A549 (cell line): ENCODE data around the gene SYCE3. TPM values are rescaled to one million over a fixed set of nuclear protein-coding genes. Genes with fewer than 3 reads are reported as not detected.

ENCODE experiments used
- ATAC-seq, 2 experiments: fragments of 200-7000 bp in 1 of 2; fragments of >200 bp in 1 of 2; cut with Nextera tagmentation in 1 of 2; cut with Tn5 transposase in 1 of 2; 3 replicates each; pipeline versions ENCODE4 v1.8.0 to v1.9.1; 2018 to 2020; ENCODE audit warnings: mild to moderate bottlenecking in 1 of 2, moderate library complexity in 1 of 2
- CTCF ChIA-PET: fragments of 300-600 bp; sonication (Branson Sonifier 250); formaldehyde crosslinking; extraction: SDS; loops from one replicate; lab custom pipeline; 2021; ENCODE audit warnings: antibody characterized with exemption, inconsistent platforms; lab: Yijun Ruan, JAX
- POLR2A ChIA-PET: fragments of 350-600 bp; formaldehyde crosslinking; extraction: SDS; loops from one replicate; lab custom pipeline; 2021; ENCODE audit warnings: antibody characterized with exemption, inconsistent platforms; lab: Yijun Ruan, JAX
- DNase-seq, 2 experiments: peaks; one replicate each; pipeline versions ENCODE4 v3.0.0 to v3.0.0-alpha.2; 2011 to 2016; ENCODE audit warnings: low read depth in 1 of 2, low spot score in 1 of 2
- FAIRE-seq: peaks from 2 replicates; lab custom pipeline; 2011; peaks lifted over from hg19 to GRCh38; lab: Jason Lieb, UNC
- H3K27ac ChIP-seq, 2 experiments: fragments of >200 bp; sonication (Bioruptor Twin); formaldehyde crosslinking; 3 replicates each; pipeline ENCODE4 v1.5.1; 2016 to 2017
- H3K4me1 ChIP-seq: fragments of >200 bp; sonication (Bioruptor Twin); formaldehyde crosslinking; 3 replicates; pipeline ENCODE4 v1.6.1; 2016
- H3K4me2 ChIP-seq: fragments of >200 bp; sonication (Bioruptor Twin); formaldehyde crosslinking; 3 replicates; pipeline ENCODE4 v1.6.1; 2016
- H3K4me3 ChIP-seq: fragments of >200 bp; sonication (Bioruptor Twin); formaldehyde crosslinking; 3 replicates; pipeline ENCODE4 v1.5.1; 2016
- H3K9me3 ChIP-seq: fragments of >200 bp; sonication (Bioruptor Twin); formaldehyde crosslinking; 3 replicates; pipeline ENCODE4 v1.6.1; 2016
- BHLHE40 ChIP-seq: IDR thresholded peaks from 2 replicates; pipeline ENCODE4 v1.6.1; 2012; ENCODE audit warnings: low read depth, low read length, inconsistent platforms
- CEBPB ChIP-seq, 2 experiments: fragments of >200 bp in 1 of 2; sonication (Bioruptor Twin) in 1 of 2; formaldehyde crosslinking in 1 of 2; IDR thresholded peaks; 2 replicates each; pipeline ENCODE4 v1.6.1; 2012 to 2016
- EHF ChIP-seq: fragments of 250-450 bp; sonication (Bioruptor Pico); IDR thresholded peaks from 2 replicates; pipeline ENCODE4 v1.5.0; 2020; ENCODE audit warnings: mild to moderate bottlenecking
- ELK1 ChIP-seq: fragments of 150-350 bp; IDR thresholded peaks from 2 replicates; pipeline ENCODE4 v1.6.1; 2014; ENCODE audit warnings: low read depth, mild to moderate bottlenecking, low read length
- FOSB ChIP-seq: fragments of 250-450 bp; sonication (Bioruptor Pico); IDR thresholded peaks from 2 replicates; pipeline ENCODE4 v1.5.0; 2020; ENCODE audit warnings: mild to moderate bottlenecking, moderate library complexity
- FOSL2 ChIP-seq, 2 experiments: fragments of 450-650 bp in 1 of 2; fragments of >200 bp in 1 of 2; sonication (Bioruptor Twin) in 1 of 2; formaldehyde crosslinking; IDR thresholded peaks; 2 replicates each; pipeline versions ENCODE4 v1.5.0 to v1.6.1; 2016 to 2020; ENCODE audit warnings: mild to moderate bottlenecking in 1 of 2, moderate library complexity in 1 of 2
- HDAC2 ChIP-seq: fragments of 200-600 bp; sonication (generic); IDR thresholded peaks from 2 replicates; pipeline ENCODE4 v1.6.1; 2016
- HES2 ChIP-seq: fragments of >200 bp; sonication (Bioruptor Twin); formaldehyde crosslinking; IDR thresholded peaks from 2 replicates; pipeline ENCODE4 v1.6.1; 2016
- HEYL ChIP-seq: fragments of 250-450 bp; sonication (Bioruptor Pico); IDR thresholded peaks from 2 replicates; pipeline ENCODE4 v1.8.0; 2021; ENCODE audit warnings: mild to moderate bottlenecking, moderate library complexity
- HMGXB4 ChIP-seq: fragments of 250-450 bp; sonication (Bioruptor Pico); IDR thresholded peaks from 2 replicates; pipeline ENCODE4 v1.5.0; 2021; ENCODE audit warnings: mild to moderate bottlenecking, moderate library complexity, borderline replicate concordance
- HOXB13 ChIP-seq: fragments of 250-450 bp; sonication (Bioruptor Pico); IDR thresholded peaks from 2 replicates; pipeline ENCODE4 v1.5.0; 2020; ENCODE audit warnings: low read depth, mild to moderate bottlenecking, moderate library complexity
- JUN ChIP-seq, 2 experiments: fragments of >200 bp; sonication (Bioruptor Twin); formaldehyde crosslinking; IDR thresholded peaks; 2 replicates in 1 of 2; 3 replicates in 1 of 2; pipeline ENCODE4 v1.6.1; 2016 to 2017
- MAFK ChIP-seq: fragments of 450-650 bp; IDR thresholded peaks from 2 replicates; pipeline ENCODE4 v1.6.1; 2014; ENCODE audit not compliant: partially characterized antibody
- MAZ ChIP-seq: fragments of 150-350 bp; IDR thresholded peaks from 2 replicates; pipeline ENCODE4 v1.6.1; 2014; ENCODE audit warnings: antibody characterized with exemption, low read depth, low read length, borderline replicate concordance
- NPAS2 ChIP-seq: fragments of 250-450 bp; sonication (Bioruptor Pico); IDR thresholded peaks from 2 replicates; pipeline ENCODE4 v1.8.0; 2022; ENCODE audit warnings: mild to moderate bottlenecking, moderate library complexity, borderline replicate concordance
- NR3C1 ChIP-seq: fragments of >200 bp; sonication (Bioruptor Twin); formaldehyde crosslinking; IDR thresholded peaks from 3 replicates; pipeline ENCODE4 v1.6.1; 2017
- PHF8 ChIP-seq: fragments of 200-600 bp; sonication (generic); IDR thresholded peaks from 2 replicates; pipeline ENCODE4 v1.6.1; 2016; ENCODE audit warnings: low read depth, mild to moderate bottlenecking, antibody characterized with exemption, moderate library complexity, borderline replicate concordance
- RARB ChIP-seq: fragments of 250-450 bp; sonication (Bioruptor Pico); IDR thresholded peaks from 2 replicates; pipeline ENCODE4 v1.8.0; 2021; ENCODE audit warnings: mild to moderate bottlenecking, moderate library complexity
- REST ChIP-seq: fragments of 200-600 bp; sonication (generic); IDR thresholded peaks from 2 replicates; pipeline ENCODE4 v1.6.1; 2016; ENCODE audit warnings: antibody characterized with exemption, mild to moderate bottlenecking, moderate library complexity
- RFX5 ChIP-seq: fragments of 450-650 bp; IDR thresholded peaks from 2 replicates; pipeline ENCODE4 v1.7.1; 2014; ENCODE audit warnings: antibody characterized with exemption, mild to moderate bottlenecking, moderate library complexity
- SMC3 ChIP-seq: fragments of >200 bp; sonication (Bioruptor Twin); formaldehyde crosslinking; IDR thresholded peaks from 3 replicates; pipeline ENCODE4 v1.6.1; 2018; ENCODE audit warnings: inconsistent platforms
- SREBF2 ChIP-seq: fragments of 450-650 bp; IDR thresholded peaks from 2 replicates; pipeline ENCODE4 v1.6.1; 2014; ENCODE audit warnings: mild to moderate bottlenecking, moderate library complexity
- USF2 ChIP-seq: fragments of 450-650 bp; IDR thresholded peaks from 2 replicates; pipeline ENCODE4 v1.6.1; 2014; ENCODE audit warnings: antibody characterized with exemption
- ZC3H11A ChIP-seq: fragments of 450-650 bp; IDR thresholded peaks from 2 replicates; pipeline ENCODE4 v1.6.1; 2014; ENCODE audit warnings: antibody characterized with exemption, mild to moderate bottlenecking
- WGBS: methylation state at CpG from one replicate; pipeline ENCODE4 v1.1.6; 2017; ENCODE audit errors: missing lambda C conversion rate; 5-methylcytosine and 5-hydroxymethylcytosine counted together
- polyA plus RNA-seq, 4 experiments: library from polyadenylated mRNA; depleted of rRNA in 3 of 4; stranded (reverse); fragments of >200 nt; fragmentation: RNase III in 1 of 4; extraction: RNeasy Plus Mini Kit Qiagen cat#74134 plus additional on column Dnase treatment in 1 of 4; gene quantifications; 2 replicates in 3 of 4; 3 replicates in 1 of 4; pipeline ENCODE4 v1.2.3, GENCODE V29; 2011 to 2017

The SYCE3 gene
- polyA plus RNA-seq, 2 of the 4 experiments (the other 2 are of a cell fraction) = 0.45 to 0.59 TPM

- POLR2A ChIA-PET = no interaction called here
- no peak overlapping the region for H3K27ac ChIP-seq
- TF ChIP-seq ZC3H11A = no peak
- TF ChIP-seq NPAS2 = no peak
- TF ChIP-seq ELK1 = no peak
- no peak for TF ChIP-seq EHF (CRISPR knock-in tag)
- TF ChIP-seq HOXB13 = no peak
- TF ChIP-seq JUN (IDR thresholded peaks at IDR 0.05) = no peak
- no peak overlapping the region for H3K4me3 ChIP-seq
- H3K9me3 ChIP-seq = no peaks in the 10 kb centered on the region
- ATAC-seq (no peak), DNase-seq (no peak), FAIRE-seq (no peak)
- no peak overlapping the region for H3K4me2 ChIP-seq
- WGBS = 72% methylated on average over 10 of the region's 11 CpGs
- CTCF ChIA-PET = interaction anchor here (2.2 to 2.4 kb wide), 2 partner anchors 11 to 47 kb away, joined by 5 to 15 read pairs; partner anchors contain the start of gene SYCE3
- H3K4me1 ChIP-seq = no peaks in the 10 kb centered on the region
Observed at GRCh38 chr22:50610041-50610451, 47.3 kb upstream of the SYCE3 start.

- DNase-seq (no peak), ATAC-seq (no peak), FAIRE-seq (no peak)
- H3K4me3 ChIP-seq = no peak overlapping the region
- no peak for TF ChIP-seq HES2
- TF ChIP-seq HDAC2 = no peak
- no peak for TF ChIP-seq REST
- no peak for TF ChIP-seq CEBPB (IDR thresholded peaks at IDR 0.05)
- no peak for TF ChIP-seq MAZ
- TF ChIP-seq PHF8 = no peak
- TF ChIP-seq SMC3 = no peak
- TF ChIP-seq MAFK = no peak
- TF ChIP-seq JUN (IDR thresholded peaks at IDR 0.05) = no peak
- no peak for TF ChIP-seq HMGXB4 (CRISPR knock-in tag)
- no peak for TF ChIP-seq USF2
- TF ChIP-seq RARB (CRISPR knock-in tag) = no peak
- TF ChIP-seq HEYL (CRISPR knock-in tag) = no peak
- TF ChIP-seq FOSL2 (IDR thresholded peaks at IDR 0.05) = no peak
- no peak for TF ChIP-seq FOSL2 (CRISPR knock-in tag; IDR thresholded peaks at IDR 0.05)
- TF ChIP-seq BHLHE40 = no peak
- no peak for TF ChIP-seq FOSB (CRISPR knock-in tag)
- no peak for TF ChIP-seq NR3C1
- no peak for TF ChIP-seq RFX5
- TF ChIP-seq SREBF2 = no peak
- no peaks in the 10 kb centered on the region for H3K9me3 ChIP-seq
- 63% methylated on average over 8 of the region's 12 CpGs for whole genome bisulfite sequencing
- ChIA-PET POLR2A (no interaction called here), CTCF (interaction anchor here (0.6 to 2.4 kb wide), 3 partner anchors 10 to 46 kb away, joined by 3 to 15 read pairs (median 5); partner anchors contain the start of gene SYCE3)
- no peaks in the 10 kb centered on the region for H3K4me1 ChIP-seq
- no peak overlapping the region for H3K27ac ChIP-seq
- H3K4me2 ChIP-seq = no peak overlapping the region
Observed at GRCh38 chr22:50609599-50609998, 46.9 kb upstream of the SYCE3 start.
